ENCODE data around the gene MTM1. TPM values are rescaled to one million over a fixed set of nuclear protein-coding genes. Genes with fewer than 3 reads are reported as not detected.

The MTM1 gene
- polyA plus RNA-seq, 2 of the 4 experiments (the other 2 are of a cell fraction): 8.5 to 9.0 TPM

DNA sequence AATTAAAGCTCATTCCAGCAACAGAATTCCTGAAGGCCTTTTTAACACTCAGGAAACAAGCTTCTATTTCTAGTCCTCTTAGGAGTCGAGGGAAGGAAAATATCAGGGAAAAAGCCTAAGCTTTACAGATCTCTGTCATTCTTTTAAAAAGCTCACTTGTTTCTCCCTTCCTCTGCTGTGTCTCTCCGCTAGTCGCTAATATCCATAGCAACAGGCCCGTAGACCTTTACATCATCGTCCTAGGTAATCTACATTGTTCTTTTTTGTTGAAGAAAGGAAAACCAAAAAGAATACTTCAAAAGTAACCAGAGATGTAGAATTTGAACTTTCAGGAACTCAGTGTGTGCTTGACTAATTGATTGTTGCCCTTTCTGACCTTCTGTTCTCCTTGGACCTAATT, 78.9 kb downstream of the MTM1 start:
- H3K4me1 ChIP-seq: peaks cover 3% of the 10 kb centered on the region; the same call in 1 of the 3 replicates
- no peak overlapping the region for H3K4me3 ChIP-seq
- ChIA-PET CTCF (no interaction called here), POLR2A (no interaction called here)
- 91% methylated on average over 5 of the region's 5 CpGs for WGBS (ENCODE audit: missing lambda C conversion rate)
- no peak for DNase-seq (ENCODE audit: low read depth in 1 of 2, low spot score in 1 of 2)
- no peak overlapping the region for H3K27ac ChIP-seq
- H3K9me3 ChIP-seq: no peaks in the 10 kb centered on the region
- FAIRE-seq: no peak
- no peak overlapping the region for H3K4me2 ChIP-seq
- TF ChIP-seq HEYL (CRISPR knock-in tag; IDR thresholded peaks at IDR 0.05): no peak
- no peak for TF ChIP-seq FOXS1 (CRISPR knock-in tag; IDR thresholded peaks at IDR 0.05)
- TF ChIP-seq NFE2L2 (conservative IDR thresholded peaks at IDR 0.05; ENCODE audit: low read length): no peak
- no peak for TF ChIP-seq CEBPB (IDR thresholded peaks at IDR 0.05)
- TF ChIP-seq ZNF302 (CRISPR knock-in tag; IDR thresholded peaks at IDR 0.05): no peak
- no peak for TF ChIP-seq FOSL2 (IDR thresholded peaks at IDR 0.05)
- TF ChIP-seq FOSL2 (CRISPR knock-in tag; IDR thresholded peaks at IDR 0.05): no peak
- no peak for TF ChIP-seq KDM5A (IDR thresholded peaks at IDR 0.05)
- TF ChIP-seq JUN (IDR thresholded peaks at IDR 0.05): no peak
- TF ChIP-seq, protein P1, sequence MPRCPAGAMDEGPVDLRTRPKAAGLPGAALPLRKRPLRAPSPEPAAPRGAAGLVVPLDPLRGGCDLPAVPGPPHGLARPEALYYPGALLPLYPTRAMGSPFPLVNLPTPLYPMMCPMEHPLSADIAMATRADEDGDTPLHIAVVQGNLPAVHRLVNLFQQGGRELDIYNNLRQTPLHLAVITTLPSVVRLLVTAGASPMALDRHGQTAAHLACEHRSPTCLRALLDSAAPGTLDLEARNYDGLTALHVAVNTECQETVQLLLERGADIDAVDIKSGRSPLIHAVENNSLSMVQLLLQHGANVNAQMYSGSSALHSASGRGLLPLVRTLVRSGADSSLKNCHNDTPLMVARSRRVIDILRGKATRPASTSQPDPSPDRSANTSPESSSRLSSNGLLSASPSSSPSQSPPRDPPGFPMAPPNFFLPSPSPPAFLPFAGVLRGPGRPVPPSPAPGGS (IDR thresholded peaks at IDR 0.05): no peak
- TF ChIP-seq, protein P2, sequence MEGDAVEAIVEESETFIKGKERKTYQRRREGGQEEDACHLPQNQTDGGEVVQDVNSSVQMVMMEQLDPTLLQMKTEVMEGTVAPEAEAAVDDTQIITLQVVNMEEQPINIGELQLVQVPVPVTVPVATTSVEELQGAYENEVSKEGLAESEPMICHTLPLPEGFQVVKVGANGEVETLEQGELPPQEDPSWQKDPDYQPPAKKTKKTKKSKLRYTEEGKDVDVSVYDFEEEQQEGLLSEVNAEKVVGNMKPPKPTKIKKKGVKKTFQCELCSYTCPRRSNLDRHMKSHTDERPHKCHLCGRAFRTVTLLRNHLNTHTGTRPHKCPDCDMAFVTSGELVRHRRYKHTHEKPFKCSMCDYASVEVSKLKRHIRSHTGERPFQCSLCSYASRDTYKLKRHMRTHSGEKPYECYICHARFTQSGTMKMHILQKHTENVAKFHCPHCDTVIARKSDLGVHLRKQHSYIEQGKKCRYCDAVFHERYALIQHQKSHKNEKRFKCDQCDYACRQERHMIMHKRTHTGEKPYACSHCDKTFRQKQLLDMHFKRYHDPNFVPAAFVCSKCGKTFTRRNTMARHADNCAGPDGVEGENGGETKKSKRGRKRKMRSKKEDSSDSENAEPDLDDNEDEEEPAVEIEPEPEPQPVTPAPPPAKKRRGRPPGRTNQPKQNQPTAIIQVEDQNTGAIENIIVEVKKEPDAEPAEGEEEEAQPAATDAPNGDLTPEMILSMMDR (IDR thresholded peaks at IDR 0.05): no peak
- no peak for TF ChIP-seq HOXB13 (CRISPR knock-in tag; IDR thresholded peaks at IDR 0.05; ENCODE audit: low read depth)
- TF ChIP-seq ZFP36 (IDR thresholded peaks at IDR 0.05; ENCODE audit: borderline replicate concordance, partially characterized antibody): no peak
- TF ChIP-seq CHD4 (IDR thresholded peaks at IDR 0.05; ENCODE audit: borderline replicate concordance): no peak
- no peak for TF ChIP-seq TFCP2L1 (CRISPR knock-in tag; IDR thresholded peaks at IDR 0.05)
- no peak for TF ChIP-seq RARB (CRISPR knock-in tag; IDR thresholded peaks at IDR 0.05)
- no peak for ATAC-seq

DNA sequence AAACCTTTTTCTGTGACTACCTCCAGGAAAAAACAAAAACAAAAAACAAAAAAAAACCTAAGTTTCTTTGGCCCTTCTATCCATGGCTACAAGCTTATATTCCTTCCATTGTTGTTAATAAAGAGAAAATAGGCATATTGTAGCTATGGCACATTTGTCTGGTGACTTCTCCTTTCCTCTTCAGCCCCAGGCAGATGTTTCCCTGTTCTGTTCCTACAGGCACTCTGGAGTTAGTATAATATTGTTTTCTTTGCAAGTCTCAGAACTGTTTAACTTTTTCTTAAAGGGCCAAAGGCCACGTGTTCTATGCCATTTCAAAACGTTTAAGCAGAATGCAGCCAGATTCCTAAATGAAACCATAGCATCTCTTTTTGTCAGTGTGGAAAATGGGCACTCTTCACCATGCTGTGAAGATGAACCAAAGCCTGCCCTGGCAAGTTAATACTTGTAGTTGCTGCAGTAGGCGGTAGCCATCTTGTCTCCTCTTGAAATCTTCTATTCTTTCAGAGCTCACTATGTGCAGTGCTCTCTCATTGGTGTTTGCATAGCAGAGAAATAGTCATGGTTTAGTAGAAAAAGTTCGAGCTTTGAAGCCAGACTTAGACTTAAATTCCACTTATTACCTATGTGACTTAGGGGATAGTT, 80.0 kb downstream of the MTM1 start:
- Histone ChIP-seq H3K4me2 (no peak overlapping the region), H3K27ac (no peak overlapping the region), H3K4me3 (no peak overlapping the region), H3K9me3 (no peaks in the 10 kb centered on the region), H3K4me1 (peaks cover 3% of the 10 kb centered on the region; the same call in 1 of the 3 replicates)
- CTCF ChIA-PET: no interaction called here
- TF ChIP-seq, protein P2 (IDR thresholded peaks at IDR 0.05): no peak
- TF ChIP-seq, protein P3, sequence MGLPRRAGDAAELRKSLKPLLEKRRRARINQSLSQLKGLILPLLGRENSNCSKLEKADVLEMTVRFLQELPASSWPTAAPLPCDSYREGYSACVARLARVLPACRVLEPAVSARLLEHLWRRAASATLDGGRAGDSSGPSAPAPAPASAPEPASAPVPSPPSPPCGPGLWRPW (IDR thresholded peaks at IDR 0.05): no peak
- TF ChIP-seq NR3C1 (IDR thresholded peaks at IDR 0.05) (no peak), PHF8 (IDR thresholded peaks at IDR 0.05; ENCODE audit: borderline replicate concordance, low read depth) (no peak)
- ATAC-seq: no peak
- POLR2A ChIA-PET: no interaction called here
- no peak for DNase-seq (ENCODE audit: low read depth in 1 of 2, low spot score in 1 of 2)
- 76% methylated on average over 4 of the region's 4 CpGs for WGBS (ENCODE audit: missing lambda C conversion rate)
- no peak for FAIRE-seq

Data from A549 (cell line).